Ammon's horn (tissue), 1 donor: Measurements from ENCODE around the gene MAP2K7.
A peak's percentile ranks its signal among the peaks of the same experiment; 100 is the strongest.

Experiments used
- DNase-seq: peaks from one replicate; pipeline ENCODE4 v3.0.0-alpha.2; 2016; ENCODE audit warnings: low spot score

Gene MAP2K7

DNA sequence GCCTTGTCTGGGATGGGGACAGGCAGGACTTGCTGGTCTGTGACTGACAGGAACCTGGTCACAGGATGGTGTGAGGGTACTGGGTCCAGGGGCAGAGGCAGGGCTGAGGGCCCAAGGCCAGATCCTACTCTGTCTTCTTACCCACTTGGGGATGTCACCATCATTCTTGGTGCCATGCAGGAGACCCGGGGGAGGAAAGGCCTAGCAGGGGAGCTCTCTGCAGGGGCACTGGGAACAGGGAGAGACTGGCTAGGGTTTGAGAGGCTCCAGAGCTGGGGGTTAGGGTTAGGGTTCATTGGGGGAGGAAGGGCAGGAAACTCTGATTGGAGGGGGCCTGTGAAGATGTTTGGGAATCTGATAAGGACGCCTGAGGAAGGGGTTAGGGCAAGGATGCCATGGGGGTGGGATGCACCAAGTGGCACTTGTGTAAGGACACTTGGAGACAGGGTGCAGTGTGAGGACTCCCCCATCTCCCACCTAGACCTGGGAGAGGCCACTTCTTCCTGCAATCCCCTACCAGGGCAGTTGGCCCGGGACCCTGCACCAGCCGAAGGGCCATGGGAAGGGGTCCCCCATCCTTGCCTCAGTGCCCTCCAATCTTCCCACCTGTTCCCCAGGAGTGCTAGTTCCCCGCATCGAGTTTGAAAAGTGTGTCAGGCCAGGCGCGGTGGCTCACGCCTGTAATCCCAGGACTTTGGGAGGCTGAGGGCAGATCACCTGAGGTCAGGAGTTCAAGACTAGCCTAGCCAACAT lies 36.4 kb upstream of the MAP2K7 start:
- no peak for DNase-seq

GRCh38 chr19:7868326-7868670 lies 35.4 kb upstream of the MAP2K7 start:
- DNase-seq: no peak

- peak; percentile 62 for DNase-seq
Observed at GRCh38 chr19:7868671-7869452, 34.8 kb upstream of the MAP2K7 start.

- no peak for DNase-seq
Observed at GRCh38 chr19:7869453-7869909, 34.2 kb upstream of the MAP2K7 start.

- no peak for DNase-seq
Observed at GRCh38 chr19:7869910-7870511, 33.7 kb upstream of the MAP2K7 start.

GRCh38 chr19:7870571-7871436 lies 32.9 kb upstream of the MAP2K7 start:
- DNase-seq: no peak

- peak; percentile 80 for DNase-seq
Observed at GRCh38 chr19:7871437-7872305, 32.0 kb upstream of the MAP2K7 start.

GRCh38 chr19:7872306-7873204 lies 31.1 kb upstream of the MAP2K7 start:
- no peak for DNase-seq

- no peak for DNase-seq
Observed at GRCh38 chr19:7873304-7874075, 30.2 kb upstream of the MAP2K7 start.

- DNase-seq: peak; percentile 81
Observed at GRCh38 chr19:7874076-7874896, 29.4 kb upstream of the MAP2K7 start, which contains the start of gene PRR36. TSS of gene PRR36 (minus strand) at chr19:7874390. CDS start at chr19:7873689, 701 bp downstream.

DNA sequence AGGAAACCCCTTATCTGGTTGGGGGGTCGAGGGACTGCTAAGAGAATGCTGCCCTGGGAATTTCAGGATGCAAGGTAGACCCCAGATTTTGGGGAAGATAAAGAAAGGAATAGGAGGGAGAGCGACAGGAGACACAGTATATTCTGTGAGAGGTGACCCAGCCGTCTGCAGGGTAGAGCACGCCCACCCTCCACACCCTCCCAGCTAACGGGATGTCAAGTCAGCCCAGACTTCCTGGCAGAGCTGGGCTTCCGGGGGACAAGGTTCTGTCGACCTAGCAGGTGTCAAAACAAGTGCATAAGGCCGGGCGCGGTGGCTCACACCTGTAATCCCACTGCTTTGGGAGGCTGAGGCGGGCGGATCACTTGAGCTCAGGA lies 28.8 kb upstream of the MAP2K7 start:
- DNase-seq: no peak

DNA sequence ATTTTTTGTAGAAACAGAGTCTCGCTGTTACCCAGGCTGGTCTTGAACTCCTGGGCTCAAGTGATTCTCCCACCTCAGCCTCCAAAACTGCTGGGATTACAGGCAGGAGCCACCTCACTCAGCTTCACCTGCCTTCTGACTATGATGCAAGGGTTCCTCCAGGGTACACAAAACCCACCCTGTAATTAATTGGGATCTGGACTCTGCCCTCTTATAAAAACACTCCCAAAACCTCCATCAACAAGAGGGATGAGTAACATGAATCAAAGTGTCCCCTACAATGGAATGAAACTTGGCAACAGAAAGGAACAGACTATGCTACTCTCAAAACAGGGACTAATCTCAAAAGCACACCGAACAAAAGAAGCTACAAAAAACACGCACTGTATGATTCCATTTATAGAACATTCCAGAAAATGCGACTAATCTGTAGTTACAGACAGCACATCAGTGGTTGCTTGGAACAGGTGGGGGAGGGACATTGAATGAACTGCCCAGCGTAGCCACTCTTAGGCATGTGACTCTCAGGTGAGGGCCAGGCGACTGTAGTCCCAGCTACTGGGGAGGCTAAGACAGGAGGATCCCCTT lies 26.3 kb upstream of the MAP2K7 start:
- no peak for DNase-seq

DNA sequence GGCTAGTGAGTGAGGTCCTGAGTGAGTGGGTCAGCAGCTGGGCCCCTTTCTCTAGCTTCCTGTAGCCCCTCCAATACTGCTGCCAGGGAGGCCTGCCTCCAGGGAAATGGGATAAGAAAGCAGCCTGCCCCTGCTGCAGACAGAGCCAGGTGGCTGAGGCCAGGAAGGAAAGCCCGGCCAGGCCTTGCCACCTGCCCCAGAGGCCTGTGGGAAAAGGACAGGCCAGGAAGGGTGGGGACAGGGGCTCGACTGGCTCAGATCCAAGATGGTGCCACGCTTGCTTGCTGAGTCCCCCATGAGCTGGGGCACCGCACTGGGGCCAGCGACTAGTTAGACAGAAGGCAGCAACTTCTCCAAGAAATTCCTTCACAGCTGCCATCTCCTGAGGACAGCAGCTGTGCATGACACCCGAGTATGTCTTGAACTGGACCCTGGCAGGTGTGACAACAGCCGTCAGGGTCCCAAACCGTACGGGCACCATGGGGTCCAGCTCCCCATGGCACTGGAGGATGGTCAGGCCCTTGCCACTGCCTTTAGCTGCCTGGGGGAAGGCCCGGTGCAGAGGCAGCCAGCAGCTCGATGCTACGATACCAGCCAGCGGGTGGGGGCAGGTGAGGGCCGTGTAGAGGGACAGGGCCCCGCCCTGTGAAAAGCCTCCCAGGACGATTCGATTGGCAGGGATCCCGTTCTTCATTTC lies 24.4 kb upstream of the MAP2K7 start:
- no peak for DNase-seq

DNA sequence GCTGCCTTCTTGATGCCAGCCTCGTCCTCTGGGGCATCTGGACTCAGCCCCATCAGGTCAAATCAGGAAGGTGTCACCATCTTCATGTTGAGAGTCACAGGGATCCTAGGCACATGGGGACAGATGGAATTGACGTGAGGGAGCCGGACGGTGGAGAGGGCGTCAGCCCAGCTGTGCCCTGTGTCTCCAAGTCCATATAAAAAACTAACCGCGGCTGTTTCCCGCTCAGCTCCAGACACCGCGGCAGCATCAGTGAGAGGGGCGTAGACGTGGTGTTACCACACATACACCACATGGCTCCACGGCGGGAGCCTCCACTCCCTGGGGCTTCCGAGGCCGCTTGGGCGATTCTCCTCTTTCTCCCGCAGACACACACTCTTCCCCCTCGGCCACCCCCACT lies 23.8 kb upstream of the MAP2K7 start:
- DNase-seq: no peak

DNA sequence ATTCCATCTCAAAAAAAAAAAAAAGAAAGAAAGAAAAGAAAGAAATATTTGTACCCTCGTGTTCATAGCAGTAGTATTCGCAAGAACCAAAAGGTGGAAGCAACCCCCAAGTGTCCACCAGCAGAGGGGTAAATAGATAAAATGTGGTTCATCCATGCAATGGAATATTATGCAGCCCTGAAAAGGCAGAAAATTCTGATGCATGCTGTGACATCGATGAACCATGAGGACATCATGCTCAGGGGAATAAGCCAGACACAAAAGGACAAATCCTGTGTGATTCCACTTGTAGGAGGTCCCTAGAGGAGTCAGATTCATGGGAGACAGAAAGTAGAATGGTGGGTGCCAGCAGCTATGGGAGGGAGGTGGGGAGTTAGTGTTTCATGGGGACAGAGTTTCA lies 21.8 kb upstream of the MAP2K7 start:
- no peak for DNase-seq

DNA sequence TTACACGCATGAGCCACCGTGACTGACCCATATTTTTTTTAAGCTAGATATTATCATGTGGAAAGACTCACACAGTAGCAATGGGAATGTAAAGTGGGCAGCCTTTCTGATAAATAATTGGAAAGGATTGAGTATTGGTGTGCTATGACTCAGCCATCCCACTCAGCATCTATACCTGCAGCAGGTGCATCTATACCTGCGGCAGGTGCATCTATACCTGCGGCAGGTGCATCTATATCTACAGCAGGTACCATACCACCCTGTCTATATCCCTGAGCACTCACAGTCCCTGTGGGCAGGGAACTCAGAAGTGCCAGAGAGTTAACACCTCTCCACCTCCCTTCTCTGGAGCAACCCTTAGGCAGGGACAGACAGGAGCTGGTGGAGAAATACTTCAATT lies 20.6 kb upstream of the MAP2K7 start:
- no peak for DNase-seq
